ENCODE data around the gene CERS6. TPM values are rescaled to one million over a fixed set of nuclear protein-coding genes. Genes with fewer than 3 reads are reported as not detected.

CERS6 gene
- total RNA-seq, 1 donor from 2014 or later = 17.7 TPM

- no peak for TF ChIP-seq CTCF (IDR thresholded peaks at IDR 0.05; ENCODE audit: insufficient read depth, low read length, poor library complexity, severe bottlenecking)
- Histone ChIP-seq H3K27me3 (ENCODE audit: control insufficient read depth, insufficient read depth, low read length) (no peaks in the 10 kb centered on the region), H3K36me3 (ENCODE audit: control insufficient read depth, insufficient read depth, low read length) (no peaks in the 10 kb centered on the region), H3K4me3 (ENCODE audit: low read depth, low read length) (no peak overlapping the region)
- no peak for DNase-seq (ENCODE audit: low read depth)
Observed at GRCh38 chr2:168470320-168471162, 14.5 kb downstream of the CERS6 start.

GRCh38 chr2:168471163-168471475 is 15.0 kb downstream of the CERS6 start:
- no peak for DNase-seq (ENCODE audit: low read depth)
- H3K4me3 ChIP-seq (ENCODE audit: low read depth, low read length) = no peak overlapping the region

GRCh38 chr2:168475636-168476035 is 19.6 kb downstream of the CERS6 start:
- no peak for TF ChIP-seq CTCF (IDR thresholded peaks at IDR 0.05; ENCODE audit: insufficient read depth, low read length, poor library complexity, severe bottlenecking)
- Histone ChIP-seq H3K27me3 (ENCODE audit: control insufficient read depth, insufficient read depth, low read length) (no peaks in the 10 kb centered on the region), H3K4me3 (ENCODE audit: low read depth, low read length) (no peak overlapping the region), H3K36me3 (ENCODE audit: control insufficient read depth, insufficient read depth, low read length) (no peaks in the 10 kb centered on the region)
- DNase-seq (ENCODE audit: low read depth) = no peak

More at GRCh38 chr2:168471163-168471475, 15.0 kb downstream of the CERS6 start:
- TF ChIP-seq CTCF (IDR thresholded peaks at IDR 0.05; ENCODE audit: insufficient read depth, low read length, poor library complexity, severe bottlenecking) = no peak
- H3K27me3 ChIP-seq (ENCODE audit: control insufficient read depth, insufficient read depth, low read length) = no peaks in the 10 kb centered on the region
- H3K36me3 ChIP-seq (ENCODE audit: control insufficient read depth, insufficient read depth, low read length) = no peaks in the 10 kb centered on the region

GRCh38 chr2:168478206-168478605 is 22.1 kb downstream of the CERS6 start:
- H3K27me3 ChIP-seq (ENCODE audit: control insufficient read depth, insufficient read depth, low read length) = no peaks in the 10 kb centered on the region
- H3K4me3 ChIP-seq (ENCODE audit: low read depth, low read length) = no peak overlapping the region
- DNase-seq (ENCODE audit: low read depth) = no peak
- H3K36me3 ChIP-seq (ENCODE audit: control insufficient read depth, insufficient read depth, low read length) = no peaks in the 10 kb centered on the region
- no peak for TF ChIP-seq CTCF (IDR thresholded peaks at IDR 0.05; ENCODE audit: insufficient read depth, low read length, poor library complexity, severe bottlenecking)

- Histone ChIP-seq H3K27me3 (ENCODE audit: control insufficient read depth, insufficient read depth, low read length) (no peaks in the 10 kb centered on the region), H3K4me3 (ENCODE audit: low read depth, low read length) (no peak overlapping the region), H3K36me3 (ENCODE audit: control insufficient read depth, insufficient read depth, low read length) (no peaks in the 10 kb centered on the region)
- no peak for TF ChIP-seq CTCF (IDR thresholded peaks at IDR 0.05; ENCODE audit: insufficient read depth, low read length, poor library complexity, severe bottlenecking)
- DNase-seq (ENCODE audit: low read depth) = no peak
Observed at GRCh38 chr2:168480356-168480755, 24.3 kb downstream of the CERS6 start.
